Uterus (tissue), 4 donors: ENCODE measurements around the gene SV2C. TPM values are rescaled to one million over a fixed set of nuclear protein-coding genes. Genes with fewer than 3 reads are reported as not detected.

Experiments used
- DNase-seq, 2 donors: peaks; one replicate each; pipeline ENCODE4 v3.0.0-alpha.2; 2019 to 2020
- H3K27ac ChIP-seq, 2 donors: fragments of 200-600 bp; sonication (generic); 1 replicate in 1 of 2; 2 replicates in 1 of 2; pipeline ENCODE4 v1.5.1; 2016 to 2018
- H3K27me3 ChIP-seq, 2 donors: fragments of 200-600 bp; sonication (generic); one replicate each; pipeline ENCODE4 v1.5.1; 2018 to 2019; ENCODE audit warnings: control low read depth in 1 of 2
- H3K36me3 ChIP-seq, 2 donors: fragments of 200-600 bp; sonication (generic); one replicate each; pipeline ENCODE4 v1.5.1; 2019; ENCODE audit warnings: control low read depth in 1 of 2
- H3K4me1 ChIP-seq, 2 donors: fragments of 200-600 bp; sonication (generic); one replicate each; pipeline ENCODE4 v1.5.1; 2018 to 2019; ENCODE audit warnings: control low read depth in 1 of 2
- H3K4me3 ChIP-seq, 2 donors: fragments of 200-600 bp; sonication (generic); 1 replicate in 1 of 2; 2 replicates in 1 of 2; pipeline ENCODE4 v1.5.1; 2018 to 2019; ENCODE audit warnings: mild to moderate bottlenecking in 1 of 2
- H3K9me3 ChIP-seq, 2 donors: fragments of 200-600 bp; sonication (generic); one replicate each; pipeline ENCODE4 v1.5.1; 2019; ENCODE audit warnings: control low read depth in 1 of 2
- CTCF ChIP-seq, 4 experiments: fragments of 200-600 bp in 2 of 4; fragments of 450-650 bp in 2 of 4; sonication (generic) in 2 of 4; IDR thresholded peaks; one replicate each; pipeline ENCODE4 v1.5.1; 2016 to 2019; ENCODE audit warnings: antibody characterized with exemption in 4 of 4, mild to moderate bottlenecking in 2 of 4, moderate library complexity in 1 of 4
- POLR2A ChIP-seq, 2 donors: fragments of 450-650 bp; IDR thresholded peaks; one replicate each; pipeline ENCODE4 v1.6.1; 2016; ENCODE audit warnings: antibody characterized with exemption in 2 of 2, mild to moderate bottlenecking in 1 of 2, moderate library complexity in 1 of 2
- intact Hi-C: fragments of 100-400 bp; cut with DNase I; formaldehyde crosslinking; loops from one replicate; pipeline ENCODE4 v1.15.1; 2023; ENCODE audit warnings: low total_unique reads
- total RNA-seq, 4 donors: library from RNA; depleted of rRNA in 3 of 4; stranded (reverse); fragments of >200 nt in 3 of 4; gene quantifications; one replicate each; pipeline versions ENCODE4 v1.1.0 to v1.2.4, GENCODE V29; 2014 to 2023
- donor health status: DM: yes; HTN: yes; CAD: no.

SV2C gene
- total RNA-seq, 4 donors from 2014 or later, result 0.21 to 3.7 TPM; not detected in 2

GRCh38 chr5:76250463-76250862 lies 167.3 kb downstream of the SV2C start:
- H3K9me3 ChIP-seq, result no peaks in the 10 kb centered on the region
- DNase-seq, result no peak
- no peak overlapping the region for H3K27ac ChIP-seq
- no peak for TF ChIP-seq POLR2A (IDR thresholded peaks at IDR 0.05)
- no peak for TF ChIP-seq CTCF (IDR thresholded peaks at IDR 0.05)
- no peaks in the 10 kb centered on the region for H3K4me1 ChIP-seq
- intact Hi-C loops, result no loop called here
- H3K36me3 ChIP-seq, result no peaks in the 10 kb centered on the region
- H3K27me3 ChIP-seq, result no peaks in the 10 kb centered on the region
- no peak overlapping the region for H3K4me3 ChIP-seq

- TF ChIP-seq CTCF (IDR thresholded peaks at IDR 0.05) (no peak), POLR2A (IDR thresholded peaks at IDR 0.05) (no peak)
- Histone ChIP-seq H3K36me3 (no peaks in the 10 kb centered on the region), H3K27me3 (no peaks in the 10 kb centered on the region), H3K27ac (no peak overlapping the region), H3K4me1 (no peaks in the 10 kb centered on the region), H3K9me3 (no peaks in the 10 kb centered on the region), H3K4me3 (no peak overlapping the region)
- DNase-seq, result no peak
- intact Hi-C loops, result no loop called here
Observed at GRCh38 chr5:76251656-76252055, 168.5 kb downstream of the SV2C start.

- no peak overlapping the region for H3K27ac ChIP-seq
- intact Hi-C loops, result no loop called here
- no peak for DNase-seq
- H3K36me3 ChIP-seq, result no peaks in the 10 kb centered on the region
- no peak for TF ChIP-seq CTCF (IDR thresholded peaks at IDR 0.05)
- no peak for TF ChIP-seq POLR2A (IDR thresholded peaks at IDR 0.05)
- no peaks in the 10 kb centered on the region for H3K9me3 ChIP-seq
- no peaks in the 10 kb centered on the region for H3K27me3 ChIP-seq
- no peak overlapping the region for H3K4me3 ChIP-seq
- no peaks in the 10 kb centered on the region for H3K4me1 ChIP-seq
Observed at GRCh38 chr5:76252437-76252836, 169.3 kb downstream of the SV2C start.

- TF ChIP-seq CTCF (IDR thresholded peaks at IDR 0.05), result peak; percentile 15 to 52 (median 31)
- no peak for TF ChIP-seq POLR2A (IDR thresholded peaks at IDR 0.05)
- Histone ChIP-seq H3K36me3 (no peaks in the 10 kb centered on the region), H3K4me1 (no peaks in the 10 kb centered on the region), H3K27me3 (no peaks in the 10 kb centered on the region), H3K9me3 (no peaks in the 10 kb centered on the region), H3K4me3 (no peak overlapping the region), H3K27ac (no peak overlapping the region)
- peak in 1 of 2 donors; percentile 18 for DNase-seq
- intact Hi-C loops, result no loop called here
Observed at GRCh38 chr5:76256116-76256889, 173.1 kb downstream of the SV2C start.

- TF ChIP-seq POLR2A (IDR thresholded peaks at IDR 0.05) (no peak), CTCF (IDR thresholded peaks at IDR 0.05) (no peak)
- no peak overlapping the region for H3K27ac ChIP-seq
- H3K27me3 ChIP-seq, result no peaks in the 10 kb centered on the region
- no peaks in the 10 kb centered on the region for H3K36me3 ChIP-seq
- H3K4me3 ChIP-seq, result no peak overlapping the region
- intact Hi-C loops, result no loop called here
- no peaks in the 10 kb centered on the region for H3K4me1 ChIP-seq
- no peaks in the 10 kb centered on the region for H3K9me3 ChIP-seq
- no peak for DNase-seq
Observed at GRCh38 chr5:76257225-76257833, 174.1 kb downstream of the SV2C start.
